Hepatocyte (in vitro differentiated cells): ENCODE data around the gene LIN9.

Source experiments
- CTCF ChIP-seq: fragments of 200-600 bp; sonication (generic); IDR thresholded peaks from 2 replicates; pipeline ENCODE4 v1.5.1; 2016; ENCODE audit warnings: antibody characterized with exemption, mild to moderate bottlenecking; ENCODE audit not compliant: poor library complexity
- EZH2 ChIP-seq: fragments of 200-600 bp; sonication (generic); IDR thresholded peaks from 2 replicates; pipeline ENCODE4 v1.6.1; 2016; ENCODE audit warnings: antibody characterized with exemption, mild to moderate bottlenecking, borderline replicate concordance
- EZH2phosphoT487 ChIP-seq: fragments of 200-600 bp; sonication (generic); IDR thresholded peaks from one replicate; pipeline ENCODE4 v1.6.1; 2018; ENCODE audit warnings: antibody characterized with exemption, mild to moderate bottlenecking, low read depth, moderate library complexity; ENCODE audit not compliant: unreplicated experiment, severe bottlenecking

GRCh38 chr1:226253933-226254332 lies 55.0 kb downstream of the LIN9 start:
- TF ChIP-seq CTCF (no peak), EZH2 (no peak), EZH2phosphoT487 (no peak)
